Endothelial cell of umbilical vein (primary cell): Measurements from ENCODE around the gene SMPDL3B.

ENCODE experiments used
- EZH2 ChIP-seq: IDR thresholded peaks from 2 replicates; pipeline ENCODE4 v1.6.1; 2012; ENCODE audit warnings: borderline replicate concordance, low read depth, mild to moderate bottlenecking, moderate library complexity, low read length, inconsistent platforms; ENCODE audit not compliant: severe bottlenecking
- FOS ChIP-seq: IDR thresholded peaks from 2 replicates; pipeline ENCODE4 v1.6.1; 2011; ENCODE audit warnings: mild to moderate bottlenecking, low read length, moderate library complexity, borderline replicate concordance; ENCODE audit not compliant: insufficient read depth
- GATA2 ChIP-seq: IDR thresholded peaks from 2 replicates; pipeline ENCODE4 v1.7.0; 2011; ENCODE audit warnings: low read depth, mild to moderate bottlenecking, moderate library complexity, mixed read lengths, low read length; ENCODE audit not compliant: insufficient read length, insufficient read depth
- JUN ChIP-seq: IDR thresholded peaks from 2 replicates; pipeline ENCODE4 v1.6.1; 2011; ENCODE audit warnings: borderline replicate concordance, low read depth; ENCODE audit not compliant: insufficient read length, insufficient read depth
- MYC ChIP-seq: IDR thresholded peaks from one replicate; pipeline ENCODE4 v1.6.1; 2011; ENCODE audit warnings: mild to moderate bottlenecking, low read depth, low read length
- POLR2A ChIP-seq: IDR thresholded peaks from 2 replicates; pipeline ENCODE4 v1.6.1; 2012; ENCODE audit warnings: low read depth, mild to moderate bottlenecking, control low read depth, low read length
- POLR2AphosphoS5 ChIP-seq: IDR thresholded peaks from 2 replicates; pipeline ENCODE4 v1.6.1; 2012; ENCODE audit warnings: low read depth, mild to moderate bottlenecking, control low read depth, low read length, moderate library complexity; ENCODE audit not compliant: insufficient read depth
- TF ChIP-seq, protein P1 (sequence below), 2 donors: IDR thresholded peaks; 1 replicate in 1 of 2; 2 replicates in 1 of 2; pipeline ENCODE4 v1.5.1; 2011; ENCODE audit warnings: low read length in 2 of 2, mild to moderate bottlenecking in 2 of 2, moderate library complexity in 2 of 2, control low read depth in 1 of 2, inconsistent platforms in 1 of 2, low read depth in 1 of 2; ENCODE audit not compliant: insufficient read depth in 1 of 2; ENCODE audit errors: extremely low read depth in 1 of 2
- TF ChIP-seq, protein P2 (sequence below): IDR thresholded peaks from 2 replicates; pipeline ENCODE4 v1.6.1; 2011; ENCODE audit not compliant: insufficient read depth, insufficient read length

DNA sequence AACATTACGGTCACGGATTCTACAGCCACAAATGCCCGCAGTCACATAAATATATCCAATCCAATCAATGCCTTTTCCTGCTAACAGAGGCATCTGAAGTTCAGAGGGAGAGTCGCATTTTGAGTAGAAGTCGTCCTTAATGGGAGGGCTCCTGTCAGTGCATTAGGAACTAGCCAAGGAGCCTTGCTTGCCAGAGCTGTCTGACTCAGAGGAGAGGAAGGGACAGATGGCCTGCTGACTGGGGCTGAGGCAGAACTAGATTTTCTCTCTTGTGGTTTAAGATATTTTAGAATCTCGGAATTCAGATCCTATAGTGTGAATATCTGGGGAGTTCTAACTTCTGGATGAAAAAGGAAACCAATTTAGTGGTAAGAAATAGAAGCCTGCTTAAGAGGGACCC is 35.6 kb downstream of the SMPDL3B start:
- TF ChIP-seq, protein P1, sequence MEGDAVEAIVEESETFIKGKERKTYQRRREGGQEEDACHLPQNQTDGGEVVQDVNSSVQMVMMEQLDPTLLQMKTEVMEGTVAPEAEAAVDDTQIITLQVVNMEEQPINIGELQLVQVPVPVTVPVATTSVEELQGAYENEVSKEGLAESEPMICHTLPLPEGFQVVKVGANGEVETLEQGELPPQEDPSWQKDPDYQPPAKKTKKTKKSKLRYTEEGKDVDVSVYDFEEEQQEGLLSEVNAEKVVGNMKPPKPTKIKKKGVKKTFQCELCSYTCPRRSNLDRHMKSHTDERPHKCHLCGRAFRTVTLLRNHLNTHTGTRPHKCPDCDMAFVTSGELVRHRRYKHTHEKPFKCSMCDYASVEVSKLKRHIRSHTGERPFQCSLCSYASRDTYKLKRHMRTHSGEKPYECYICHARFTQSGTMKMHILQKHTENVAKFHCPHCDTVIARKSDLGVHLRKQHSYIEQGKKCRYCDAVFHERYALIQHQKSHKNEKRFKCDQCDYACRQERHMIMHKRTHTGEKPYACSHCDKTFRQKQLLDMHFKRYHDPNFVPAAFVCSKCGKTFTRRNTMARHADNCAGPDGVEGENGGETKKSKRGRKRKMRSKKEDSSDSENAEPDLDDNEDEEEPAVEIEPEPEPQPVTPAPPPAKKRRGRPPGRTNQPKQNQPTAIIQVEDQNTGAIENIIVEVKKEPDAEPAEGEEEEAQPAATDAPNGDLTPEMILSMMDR (IDR thresholded peaks at IDR 0.05; ENCODE audit: extremely low read depth in 1 of 2, insufficient read depth in 1 of 2, low read depth in 1 of 2, low read length in 2 of 2), result no peak
- no peak for TF ChIP-seq POLR2A
- TF ChIP-seq FOS, result no peak
- no peak for TF ChIP-seq EZH2
- no peak for TF ChIP-seq GATA2
- no peak for TF ChIP-seq POLR2AphosphoS5
- TF ChIP-seq, protein P2, sequence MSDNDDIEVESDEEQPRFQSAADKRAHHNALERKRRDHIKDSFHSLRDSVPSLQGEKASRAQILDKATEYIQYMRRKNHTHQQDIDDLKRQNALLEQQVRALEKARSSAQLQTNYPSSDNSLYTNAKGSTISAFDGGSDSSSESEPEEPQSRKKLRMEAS, result no peak
- TF ChIP-seq JUN, result no peak
- TF ChIP-seq MYC, result no peak
